Sigmoid colon (tissue), 7 donors: ENCODE data around the gene MSI1. TPM values are rescaled to one million over a fixed set of nuclear protein-coding genes. Genes with fewer than 3 reads are reported as not detected.

ENCODE experiments used
- DNase-seq: peaks from one replicate; pipeline ENCODE4 v3.0.0-alpha.2; 2019
- H3K27ac ChIP-seq, 4 donors: fragments of 200-600 bp; sonication (generic); one replicate each; pipeline ENCODE4 v1.5.1; 2016 to 2019; ENCODE audit warnings: mild to moderate bottlenecking in 1 of 4
- H3K27me3 ChIP-seq, 3 donors: fragments of 200-600 bp; sonication (generic); one replicate each; pipeline ENCODE4 v1.5.1; 2019; ENCODE audit warnings: mild to moderate bottlenecking in 1 of 3
- H3K36me3 ChIP-seq, 4 donors: fragments of 200-600 bp; sonication (generic); one replicate each; pipeline ENCODE4 v1.5.1; 2016 to 2019
- H3K4me1 ChIP-seq, 4 donors: fragments of 200-600 bp; sonication (generic); one replicate each; pipeline ENCODE4 v1.5.1; 2017 to 2019
- H3K4me3 ChIP-seq, 4 donors: fragments of 200-600 bp; sonication (generic); one replicate each; pipeline ENCODE4 v1.5.1; 2017 to 2019; ENCODE audit warnings: mild to moderate bottlenecking in 2 of 4, moderate library complexity in 1 of 4
- H3K9me3 ChIP-seq, 4 donors: fragments of 200-600 bp in 3 of 4; sonication (generic) in 3 of 4; one replicate each; pipeline versions ENCODE4 v1.5.1 to v1.6.1; 2013 to 2019
- CTCF ChIP-seq, 4 experiments: fragments of 450-650 bp in 3 of 4; fragments of 200-600 bp in 1 of 4; IDR thresholded peaks; one replicate each; pipeline ENCODE4 v1.5.1; 2016 to 2019; ENCODE audit warnings: antibody characterized with exemption in 4 of 4, mild to moderate bottlenecking in 3 of 4, moderate library complexity in 2 of 4
- EP300 ChIP-seq, 4 donors: sonication (generic); formaldehyde crosslinking; IDR thresholded peaks; one replicate each; pipeline ENCODE4 v1.6.1; 2017; ENCODE audit warnings: antibody characterized with exemption in 4 of 4
- POLR2A ChIP-seq, 2 donors: fragments of 450-650 bp; IDR thresholded peaks; one replicate each; pipeline ENCODE4 v1.6.1; 2016; ENCODE audit warnings: antibody characterized with exemption in 2 of 2, mild to moderate bottlenecking in 2 of 2, moderate library complexity in 2 of 2
- POLR2AphosphoS5 ChIP-seq, 4 donors: sonication (generic); formaldehyde crosslinking; IDR thresholded peaks; one replicate each; pipeline ENCODE4 v1.6.1; 2017; ENCODE audit warnings: antibody characterized with exemption in 4 of 4
- WGBS, 2 donors: extraction: QIAGEN DNeasy Blood & Tissue Kit; methylation state at CpG; one replicate each; pipeline ENCODE4 v1.1.7; 2013; 5-methylcytosine and 5-hydroxymethylcytosine counted together
- intact Hi-C: fragments of 100-400 bp; cut with DNase I; formaldehyde crosslinking; loops from one replicate; pipeline ENCODE4 v1.15.1; 2023
- polyA plus RNA-seq, 3 donors: library from polyadenylated mRNA; stranded (reverse); fragments of 200-250 nt; gene quantifications; one replicate each; pipeline ENCODE4 v1.2.3, GENCODE V29; 2013
- total RNA-seq, 4 donors: library from RNA; depleted of rRNA; stranded (reverse); fragments of >200 nt; gene quantifications; one replicate each; pipeline ENCODE4 v1.1.0, GENCODE V29; 2016
- donor health status: healthy with polysubstance abuse.
- donor health status: Bipolar disorder and iron deficiency.
- donor health status: healthy.

Gene MSI1
- total and polyA plus RNA-seq, 7 donors, result 0.60 to 1.2 (median 0.91) TPM; not detected in 3

DNA sequence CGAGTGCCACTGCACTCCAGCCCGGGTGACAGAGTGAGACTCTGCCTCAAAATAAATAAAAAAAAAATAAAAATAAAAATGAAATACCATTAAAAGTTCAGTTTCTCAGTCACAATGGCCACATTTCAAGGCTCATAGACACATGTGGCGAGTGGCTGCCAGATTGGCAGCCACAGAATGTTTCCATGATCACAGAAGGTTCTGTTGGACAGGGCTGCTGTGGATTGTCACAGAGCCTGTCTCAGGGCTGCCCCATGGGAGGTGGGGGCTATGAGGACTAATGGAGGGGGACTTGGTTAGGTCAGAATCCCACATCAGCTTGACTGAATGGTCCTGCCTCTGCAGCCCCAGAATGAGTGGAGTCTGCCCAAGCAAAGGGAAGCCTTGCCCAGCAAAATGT is 37.6 kb downstream of the MSI1 start:
- Histone ChIP-seq H3K27ac (no peak overlapping the region), H3K36me3 (no peaks in the 10 kb centered on the region), H3K4me1 (no peaks in the 10 kb centered on the region), H3K4me3 (no peak overlapping the region), H3K9me3 (peaks cover 0 to 3% (median 0%) of the 10 kb centered on the region in 4 donors), H3K27me3 (no peaks in the 10 kb centered on the region)
- TF ChIP-seq CTCF (IDR thresholded peaks at IDR 0.05) (no peak), EP300 (IDR thresholded peaks at IDR 0.05) (no peak), POLR2A (IDR thresholded peaks at IDR 0.05) (no peak), POLR2AphosphoS5 (IDR thresholded peaks at IDR 0.05) (no peak)
- DNase-seq, result no peak
- 58 to 72% methylated on average over 3 of the region's 3 CpGs for whole genome bisulfite sequencing, 2 donors
- intact Hi-C loops, result no loop called here

DNA sequence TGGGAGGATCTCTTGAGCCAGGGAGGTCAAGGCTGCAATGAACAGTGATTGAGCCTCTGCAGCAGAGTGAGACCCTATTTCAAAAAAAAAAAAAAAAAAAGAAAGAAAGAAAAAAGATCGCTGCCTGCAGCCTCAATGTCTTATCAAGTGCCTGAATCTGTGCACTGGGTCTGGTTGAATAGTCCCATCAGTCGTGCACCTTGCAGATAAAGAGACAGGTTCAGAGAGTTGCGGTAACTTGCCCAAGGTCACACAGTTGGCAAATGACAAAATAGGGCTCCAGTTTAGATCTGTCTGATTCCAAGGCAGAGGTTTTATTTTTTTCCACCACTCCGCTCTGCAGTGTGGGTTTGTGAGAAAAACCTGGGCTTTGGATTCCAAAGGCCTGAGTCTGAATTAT is 40.7 kb downstream of the MSI1 start:
- no peaks in the 10 kb centered on the region for H3K9me3 ChIP-seq
- intact Hi-C loops, result no loop called here
- H3K4me3 ChIP-seq, result no peak overlapping the region

GRCh38 chr12:120327593-120327992 is 41.4 kb downstream of the MSI1 start, which contains the start of gene PLA2G1B:
Gene PLA2G1B, minus strand, starts transcription at chr12:120327779. Its CDS starts 26 bp downstream, at chr12:120327753.
- no peak for DNase-seq
- TF ChIP-seq EP300 (IDR thresholded peaks at IDR 0.05), result no peak
- TF ChIP-seq POLR2A (IDR thresholded peaks at IDR 0.05), result no peak
- TF ChIP-seq POLR2AphosphoS5 (IDR thresholded peaks at IDR 0.05), result no peak
- no peak for TF ChIP-seq CTCF (IDR thresholded peaks at IDR 0.05)
- intact Hi-C loops, result no loop called here
- Histone ChIP-seq H3K4me1 (peaks cover 0 to 7% (median 2%) of the 10 kb centered on the region in 4 donors), H3K4me3 (no peak within 1 kb of the TSS), H3K27me3 (no peaks in the 10 kb centered on the region), H3K36me3 (no peaks in the 10 kb centered on the region), H3K27ac (no peak within 1 kb of the TSS), H3K9me3 (no peaks in the 10 kb centered on the region)
- 73 to 83% methylated on average over 5 of the region's 5 CpGs for WGBS, 2 donors

More for the DNA sequence above, 40.7 kb downstream of the MSI1 start:
- Histone ChIP-seq H3K4me1 (peaks cover 0 to 7% (median 2%) of the 10 kb centered on the region in 4 donors), H3K36me3 (no peaks in the 10 kb centered on the region), H3K27me3 (no peaks in the 10 kb centered on the region), H3K27ac (no peak overlapping the region)
- WGBS, 2 donors, result 84 to 86% methylated on average over 4 of the region's 4 CpGs
- TF ChIP-seq POLR2A (IDR thresholded peaks at IDR 0.05), result no peak
- DNase-seq, result no peak

- intact Hi-C loops, result no loop called here
- Histone ChIP-seq H3K4me1 (peaks cover 0 to 7% (median 2%) of the 10 kb centered on the region in 4 donors), H3K27me3 (no peaks in the 10 kb centered on the region), H3K9me3 (no peaks in the 10 kb centered on the region), H3K4me3 (no peak overlapping the region), H3K36me3 (no peaks in the 10 kb centered on the region), H3K27ac (no peak overlapping the region)
- TF ChIP-seq POLR2AphosphoS5 (IDR thresholded peaks at IDR 0.05), result no peak
- TF ChIP-seq CTCF (IDR thresholded peaks at IDR 0.05), result no peak
- no peak for TF ChIP-seq POLR2A (IDR thresholded peaks at IDR 0.05)
- no peak for TF ChIP-seq EP300 (IDR thresholded peaks at IDR 0.05)
- 65 to 79% methylated on average over 9 of the region's 9 CpGs for WGBS, 2 donors
- DNase-seq, result no peak
Observed at GRCh38 chr12:120324841-120325417, 44.0 kb downstream of the MSI1 start.

GRCh38 chr12:120323772-120324171 is 45.2 kb downstream of the MSI1 start:
- Histone ChIP-seq H3K27ac (no peak overlapping the region), H3K4me1 (peaks cover 0 to 7% (median 2%) of the 10 kb centered on the region in 4 donors), H3K9me3 (no peaks in the 10 kb centered on the region), H3K27me3 (no peaks in the 10 kb centered on the region), H3K4me3 (no peak overlapping the region), H3K36me3 (no peaks in the 10 kb centered on the region)
- 89 to 93% methylated on average over 2 of the region's 2 CpGs for WGBS, 2 donors
- TF ChIP-seq POLR2AphosphoS5 (IDR thresholded peaks at IDR 0.05) (no peak), CTCF (IDR thresholded peaks at IDR 0.05) (no peak), EP300 (IDR thresholded peaks at IDR 0.05) (no peak), POLR2A (IDR thresholded peaks at IDR 0.05) (no peak)
- intact Hi-C loops, result no loop called here
- DNase-seq, result no peak
